K562 (cell line): ENCODE measurements around the gene RPS8. TPM values are rescaled to one million over a fixed set of nuclear protein-coding genes. Genes with fewer than 3 reads are reported as not detected.

Experiments
- ATF3 ChIP-seq, 2 experiments: fragments of 450-650 bp in 1 of 2; sonication (generic) in 1 of 2; formaldehyde crosslinking in 1 of 2; IDR thresholded peaks in 1 of 2; conservative IDR thresholded peaks in 1 of 2; 2 replicates each; pipeline versions ENCODE4 v1.6.1 to v1.8.1; 2016 to 2023; ENCODE audit warnings: mild to moderate bottlenecking in 2 of 2, moderate library complexity in 2 of 2, inconsistent platforms in 1 of 2, missing genetic modification reagents in 1 of 2
- BHLHE40 ChIP-seq: IDR thresholded peaks from 2 replicates; pipeline ENCODE4 v1.6.1; 2011; ENCODE audit warnings: low read length, improper control_type of control experiment
- CGGBP1 ChIP-seq: fragments of 250-450 bp; sonication (Bioruptor Pico); IDR thresholded peaks from 2 replicates; pipeline ENCODE4 v1.9.0; 2021; ENCODE audit warnings: mild to moderate bottlenecking
- DPF2 ChIP-seq: fragments of 450-650 bp; IDR thresholded peaks from 2 replicates; pipeline ENCODE4 v1.6.1; 2016
- HDAC1 ChIP-seq, 2 experiments: fragments of 450-650 bp; IDR thresholded peaks; 2 replicates each; pipeline ENCODE4 v1.6.1; 2016 to 2017; ENCODE audit warnings: inconsistent platforms in 1 of 2, mild to moderate bottlenecking in 1 of 2, moderate library complexity in 1 of 2
- KLF6 ChIP-seq: fragments of 250-450 bp; sonication (Bioruptor Pico); IDR thresholded peaks from 2 replicates; pipeline ENCODE4 v1.4.0; 2020; ENCODE audit warnings: mild to moderate bottlenecking, moderate library complexity, borderline replicate concordance
- MAZ ChIP-seq, 2 experiments: fragments of 450-650 bp in 1 of 2; sonication (generic) in 1 of 2; formaldehyde crosslinking; IDR thresholded peaks in 1 of 2; conservative IDR thresholded peaks in 1 of 2; 2 replicates each; pipeline versions ENCODE4 v1.4.0 to v1.5.0; 2020; ENCODE audit warnings: mild to moderate bottlenecking in 1 of 2, missing genetic modification reagents in 1 of 2
- MEIS2 ChIP-seq: fragments of 450-650 bp; IDR thresholded peaks from 2 replicates; pipeline ENCODE4 v1.6.1; 2014; ENCODE audit warnings: mild to moderate bottlenecking; ENCODE audit not compliant: partially characterized antibody
- NR2F6 ChIP-seq: fragments of 450-650 bp; formaldehyde crosslinking; IDR thresholded peaks from 2 replicates; pipeline ENCODE4 v1.4.0; 2020; ENCODE audit warnings: mild to moderate bottlenecking
- PBX2 ChIP-seq, 2 experiments: IDR thresholded peaks in 1 of 2; conservative IDR thresholded peaks in 1 of 2; 2 replicates each; pipeline ENCODE4 v1.6.1; 2016; ENCODE audit warnings: low read depth in 2 of 2, mild to moderate bottlenecking in 1 of 2, missing compliant biosample characterization in 1 of 2, missing genetic modification characterization in 1 of 2, moderate library complexity in 1 of 2
- RB1 ChIP-seq: fragments of 450-650 bp; IDR thresholded peaks from 2 replicates; pipeline ENCODE4 v1.6.1; 2017; ENCODE audit warnings: low read depth, mild to moderate bottlenecking
- RBM15 ChIP-seq: fragments of 200-400 bp; formaldehyde crosslinking; IDR thresholded peaks from 2 replicates; pipeline ENCODE4 v1.6.1; 2018; ENCODE audit warnings: mild to moderate bottlenecking, low read length, moderate library complexity; ENCODE audit not compliant: insufficient read depth
- SP1 ChIP-seq: sonication (generic); formaldehyde crosslinking; IDR thresholded peaks from 2 replicates; pipeline ENCODE4 v1.8.1; 2022; ENCODE audit warnings: mild to moderate bottlenecking, missing genetic modification reagents
- THRB ChIP-seq: fragments of 450-650 bp; formaldehyde crosslinking; conservative IDR thresholded peaks from 2 replicates; pipeline ENCODE4 v1.4.0; 2022; ENCODE audit warnings: mild to moderate bottlenecking, missing genetic modification characterization
- TRIM25 ChIP-seq: fragments of 450-650 bp; IDR thresholded peaks from 2 replicates; pipeline ENCODE4 v1.7.0; 2016; ENCODE audit warnings: borderline replicate concordance
- ZFP1 ChIP-seq: fragments of 450-650 bp; formaldehyde crosslinking; IDR thresholded peaks from 2 replicates; pipeline ENCODE4 v1.4.0; 2020; ENCODE audit warnings: mild to moderate bottlenecking, mixed read lengths
- ZNF324 ChIP-seq: fragments of 250-450 bp; sonication (Bioruptor Pico); IDR thresholded peaks from 2 replicates; pipeline ENCODE4 v1.4.0; 2020; ENCODE audit warnings: mild to moderate bottlenecking
- ZNF436 ChIP-seq: fragments of 250-450, 450-650 bp; sonication (Bioruptor Pico); formaldehyde crosslinking; IDR thresholded peaks from 2 replicates; pipeline ENCODE4 v1.7.0; 2020; ENCODE audit warnings: mild to moderate bottlenecking
- ZNF780A ChIP-seq: fragments of 250-450 bp; sonication (Bioruptor Pico); IDR thresholded peaks from 2 replicates; pipeline ENCODE4 v1.5.0; 2021; ENCODE audit warnings: mild to moderate bottlenecking
- ZSCAN32 ChIP-seq: fragments of 450-650 bp; formaldehyde crosslinking; IDR thresholded peaks from 2 replicates; pipeline ENCODE4 v1.4.0; 2020; ENCODE audit warnings: mild to moderate bottlenecking, moderate library complexity
- polyA plus RNA-seq, 8 experiments: library from polyadenylated mRNA; depleted of rRNA in 4 of 8; stranded (reverse) in 5 of 8; unstranded in 3 of 8; fragments of >200 nt; fragmentation: Nextera tagmentation in 2 of 8; fragmentation: Illumina TruSeq in 1 of 8; extraction: Ambion mirVana in 2 of 8; extraction: Trizol in 1 of 8; gene quantifications; 2 replicates each; pipeline versions ENCODE4 v1.2.1 to v1.2.3, GENCODE V29; 2011 to 2014; ENCODE audit warnings: inconsistent platforms in 1 of 8, missing spikeins in 1 of 8
- total RNA-seq, 7 experiments: library from RNA; depleted of rRNA in 6 of 7; stranded (reverse); fragments of >200 nt in 6 of 7; fragmentation: Illumina TruSeq in 2 of 7; extraction: Trizol in 2 of 7; gene quantifications; 2 replicates each; pipeline versions ENCODE4 v1.2.1 to v1.2.3, GENCODE V29; 2011 to 2021; ENCODE audit warnings: low replicate concordance in 1 of 7

The RPS8 gene
- total and polyA plus RNA-seq, 9 of the 15 experiments (the other 6 are each of a cell fraction or from before 2014, with no cell fraction given): 2,431 to 4,168 (median 3,109) TPM

GRCh38 chr1:44730741-44731512, 44.4 kb upstream of the RPS8 start, which contains the start of gene RNU5D-1 (continued):
- TF ChIP-seq MAZ (CRISPR knock-in tag; conservative IDR thresholded peaks at IDR 0.05 in 1 of 2, IDR thresholded peaks at IDR 0.05 in 1 of 2) (peak; percentile 84 to 96), SP1 (CRISPR knock-in tag) (peak; percentile 92), ZSCAN32 (peak; percentile 97), THRB (CRISPR knock-in tag) (peak; percentile 100), MEIS2 (peak; percentile 23), KLF6 (peak; percentile 47; the same call in 1 of the 2 replicates), DPF2 (peak; percentile 90), ZNF324 (CRISPR knock-in tag) (peak; percentile 74), HDAC1 (IDR thresholded peaks at IDR 0.05) (peak; percentile 47 to 79; a peak in 3 of 4 replicates), PBX2 (CRISPR knock-in tag; IDR thresholded peaks at IDR 0.05; ENCODE audit: low read depth) (no peak), PBX2 (tag; conservative IDR thresholded peaks at IDR 0.05; ENCODE audit: low read depth) (peak; percentile 67; the same call in 1 of the 2 replicates), CGGBP1 (CRISPR knock-in tag) (peak; percentile 100), NR2F6 (CRISPR knock-in tag) (peak; percentile 98), ZNF436 (peak; percentile 97), ATF3 (IDR thresholded peaks at IDR 0.05) (peak; percentile 96), ATF3 (CRISPR knock-in tag; conservative IDR thresholded peaks at IDR 0.05) (peak; percentile 87), BHLHE40 (peak; percentile 4; the same call in 1 of the 2 replicates), RBM15 (no peak), TRIM25 (peak; percentile 67; the same call in 1 of the 2 replicates), ZNF780A (CRISPR knock-in tag) (peak; percentile 96), ZFP1 (CRISPR knock-in tag) (peak; percentile 62), RB1 (peak; percentile 83)
